ENCODE data around the gene MACF1.

DNA sequence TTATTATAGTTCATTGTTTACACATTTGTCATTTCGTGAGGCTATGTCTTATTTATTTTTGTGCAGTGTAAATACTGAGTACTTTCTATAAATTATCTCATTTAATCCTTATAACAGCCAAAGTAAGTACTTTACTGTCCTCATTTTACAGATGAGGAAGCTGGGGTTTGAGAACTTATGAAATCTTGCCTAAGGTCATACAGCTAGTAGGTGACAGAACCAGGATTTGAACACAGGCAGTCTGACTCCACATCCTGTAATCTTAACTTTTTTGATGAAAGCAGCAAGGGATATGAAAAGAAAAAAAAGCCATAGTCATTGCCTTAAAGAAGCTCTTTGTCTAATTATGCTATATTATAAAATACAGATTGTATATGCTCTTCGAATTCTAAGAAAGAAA lies 179.8 kb downstream of the MACF1 start:
- no peak for TF ChIP-seq CTCF (IDR thresholded peaks at IDR 0.05)
- no peak for TF ChIP-seq POLR2A (IDR thresholded peaks at IDR 0.05)

All from uterus (tissue), 2 donors.